ENCODE results near the gene DYNLRB2. TPM values are rescaled to one million over a fixed set of nuclear protein-coding genes. Genes with fewer than 3 reads are reported as not detected.
A peak's percentile ranks its signal among the peaks of the same experiment; 100 is the strongest.

The DYNLRB2 gene
- total RNA-seq, 1 donor = 0.86 TPM

- DNase-seq (ENCODE audit: low read depth) = no peak
- no peak overlapping the region for H3K4me3 ChIP-seq (ENCODE audit: low read depth, low read length)
- TF ChIP-seq CTCF (IDR thresholded peaks at IDR 0.05; ENCODE audit: insufficient read depth, low read depth, low read length) = no peak
Measured at GRCh38 chr16:80563066-80563465, 22.3 kb downstream of the DYNLRB2 start.

GRCh38 chr16:80564394-80564793 lies 23.6 kb downstream of the DYNLRB2 start:
- DNase-seq (ENCODE audit: low read depth) = no peak
- no peak overlapping the region for H3K4me3 ChIP-seq (ENCODE audit: low read depth, low read length)
- no peak for TF ChIP-seq CTCF (IDR thresholded peaks at IDR 0.05; ENCODE audit: insufficient read depth, low read depth, low read length)

GRCh38 chr16:80569440-80570105 lies 28.8 kb downstream of the DYNLRB2 start:
- peak; percentile 79 for DNase-seq (ENCODE audit: low read depth)
- TF ChIP-seq CTCF (IDR thresholded peaks at IDR 0.05; ENCODE audit: insufficient read depth, low read depth, low read length) = no peak
- no peak overlapping the region for H3K4me3 ChIP-seq (ENCODE audit: low read depth, low read length)

- no peak for TF ChIP-seq CTCF (IDR thresholded peaks at IDR 0.05; ENCODE audit: insufficient read depth, low read depth, low read length)
- DNase-seq (ENCODE audit: low read depth) = peak; percentile 73
- no peak overlapping the region for H3K4me3 ChIP-seq (ENCODE audit: low read depth, low read length)
Measured at GRCh38 chr16:80570106-80570478, 29.3 kb downstream of the DYNLRB2 start.

GRCh38 chr16:80573700-80574120 lies 32.9 kb downstream of the DYNLRB2 start:
- H3K4me3 ChIP-seq (ENCODE audit: low read depth, low read length) = no peak overlapping the region
- DNase-seq (ENCODE audit: low read depth) = no peak
- no peak for TF ChIP-seq CTCF (IDR thresholded peaks at IDR 0.05; ENCODE audit: insufficient read depth, low read depth, low read length)

GRCh38 chr16:80576343-80576912 lies 35.6 kb downstream of the DYNLRB2 start:
- TF ChIP-seq CTCF (IDR thresholded peaks at IDR 0.05; ENCODE audit: insufficient read depth, low read depth, low read length) = no peak
- no peak for DNase-seq (ENCODE audit: low read depth)
- no peak overlapping the region for H3K4me3 ChIP-seq (ENCODE audit: low read depth, low read length)

All from fibroblast of villous mesenchyme (primary cell).